GDM1 (cell line): ENCODE results near the gene TCF12.

ENCODE experiments used
- DNase-seq: peaks from one replicate; lab custom pipeline; 2025; lab: John Stamatoyannopoulos, UW

TCF12 gene

DNA sequence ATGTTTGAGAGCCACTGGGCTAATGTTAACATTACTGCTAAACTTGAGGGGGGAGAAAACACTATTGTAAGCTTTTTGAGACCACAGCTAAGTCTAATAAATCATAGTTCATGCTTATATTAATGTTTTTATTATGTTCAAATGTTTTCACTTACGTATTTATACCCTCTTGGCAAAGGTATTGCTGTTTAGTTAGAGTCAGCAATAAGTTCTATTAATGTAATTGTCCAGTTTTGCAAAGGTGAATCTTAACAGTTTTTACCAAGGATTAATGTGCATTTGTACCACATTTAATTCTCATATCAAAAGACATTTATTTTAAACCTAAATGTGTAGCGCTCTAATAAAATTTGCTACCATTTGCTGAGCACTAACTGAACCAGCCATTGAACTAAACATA is 251.2 kb downstream of the TCF12 start:
- DNase-seq: no peak

DNA sequence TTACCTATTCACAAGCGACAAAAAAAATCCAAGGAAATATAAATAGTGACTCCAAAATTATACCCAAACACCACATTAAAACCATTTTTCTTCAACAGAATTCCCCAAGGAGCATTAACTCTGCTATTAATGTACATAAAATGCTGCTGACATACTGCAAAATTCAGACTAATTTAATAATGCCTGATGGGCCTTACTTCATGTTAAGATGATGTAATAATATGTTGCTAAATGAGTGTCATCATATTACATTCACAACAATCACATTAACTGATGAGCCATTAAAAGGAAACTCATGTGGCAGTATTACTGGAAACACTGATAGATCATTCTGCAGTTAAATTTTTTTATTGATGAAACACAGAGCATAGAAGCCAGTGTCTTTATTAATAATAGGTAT is 253.0 kb downstream of the TCF12 start:
- DNase-seq: no peak

- DNase-seq: no peak
These were observed 254.5 kb downstream of the TCF12 start for GRCh38 chr15:57172925-57173324.

DNA sequence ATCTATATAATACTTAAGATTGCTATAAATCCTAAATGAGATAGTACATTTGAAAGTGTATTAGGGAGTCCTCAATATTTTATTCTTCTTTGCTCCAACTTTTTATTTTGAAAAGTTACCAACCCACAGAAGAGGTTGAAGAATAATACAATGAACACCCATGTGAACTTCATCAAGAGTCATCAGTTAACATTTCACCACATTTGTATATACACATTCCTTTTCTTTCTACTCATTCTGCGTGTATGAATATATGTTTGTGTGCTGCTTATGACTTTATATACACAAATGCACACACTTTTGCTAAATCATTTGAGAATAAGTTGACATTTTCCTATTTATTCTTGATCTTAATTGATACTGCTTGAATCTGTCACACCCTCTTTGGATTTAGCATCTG is 264.6 kb downstream of the TCF12 start:
- no peak for DNase-seq

GRCh38 chr15:57183614-57184344 is 265.3 kb downstream of the TCF12 start:
- no peak for DNase-seq

GRCh38 chr15:57184502-57184901 is 266.1 kb downstream of the TCF12 start:
- no peak for DNase-seq

- no peak for DNase-seq
These were observed 267.1 kb downstream of the TCF12 start for GRCh38 chr15:57185507-57186074.

- DNase-seq: no peak
These were observed 271.0 kb downstream of the TCF12 start for GRCh38 chr15:57189466-57189865.

DNA sequence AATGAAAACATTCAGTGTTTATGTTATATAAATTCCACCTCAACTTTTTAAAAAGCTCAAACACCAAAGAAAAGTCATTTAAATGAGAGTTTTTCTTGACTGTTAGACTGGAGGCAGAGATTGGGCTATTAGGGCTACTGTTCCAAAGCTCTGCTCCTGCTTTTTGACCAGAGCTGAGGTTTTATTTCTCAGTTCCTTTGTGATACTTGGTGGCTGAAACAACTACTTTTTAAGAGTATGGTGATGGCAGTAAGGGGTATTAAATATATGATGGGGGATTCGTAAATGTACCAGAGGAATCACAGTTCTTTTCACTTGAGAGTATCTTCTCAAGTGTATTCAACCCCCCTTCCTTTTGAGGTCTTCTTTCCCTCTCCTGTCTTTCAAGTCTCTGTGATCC is 271.8 kb downstream of the TCF12 start:
- no peak for DNase-seq

GRCh38 chr15:57193161-57193560 is 274.7 kb downstream of the TCF12 start:
- DNase-seq: no peak

- no peak for DNase-seq
These were observed 276.9 kb downstream of the TCF12 start for GRCh38 chr15:57195326-57195725.

GRCh38 chr15:57196865-57197264 is 278.4 kb downstream of the TCF12 start:
- DNase-seq: no peak

- no peak for DNase-seq
These were observed 279.7 kb downstream of the TCF12 start for GRCh38 chr15:57198131-57198530.

DNA sequence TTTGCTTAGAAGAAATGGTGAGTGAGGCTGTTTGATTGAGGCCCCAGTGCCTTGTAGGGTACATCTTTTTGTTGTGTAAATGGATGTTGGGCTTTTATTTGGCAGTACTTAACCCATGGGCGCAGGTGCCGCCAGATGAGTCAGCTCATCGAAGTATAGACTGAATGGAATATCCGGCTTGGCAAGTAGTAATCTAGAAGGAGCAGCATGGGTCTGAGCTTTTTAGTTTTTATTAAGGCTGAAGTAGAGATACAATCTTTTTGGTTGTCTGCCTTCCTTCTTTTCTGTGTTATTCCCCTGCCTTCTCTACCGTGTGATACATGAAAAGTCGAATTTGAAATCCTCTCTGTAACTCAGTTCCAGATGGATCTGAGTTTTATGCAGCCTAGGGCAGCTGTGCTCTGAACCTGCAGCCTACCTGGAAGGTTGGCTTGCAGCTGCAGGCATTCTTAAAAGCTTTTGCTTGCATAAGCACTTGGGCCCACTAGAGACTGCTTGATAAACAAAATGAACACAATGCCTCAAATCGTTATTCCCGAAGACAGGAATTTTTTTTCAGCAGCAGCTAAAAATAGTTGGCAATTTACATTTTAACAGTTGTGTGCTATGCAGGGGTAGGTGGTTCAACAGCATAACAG is 280.3 kb downstream of the TCF12 start:
- no peak for DNase-seq

DNA sequence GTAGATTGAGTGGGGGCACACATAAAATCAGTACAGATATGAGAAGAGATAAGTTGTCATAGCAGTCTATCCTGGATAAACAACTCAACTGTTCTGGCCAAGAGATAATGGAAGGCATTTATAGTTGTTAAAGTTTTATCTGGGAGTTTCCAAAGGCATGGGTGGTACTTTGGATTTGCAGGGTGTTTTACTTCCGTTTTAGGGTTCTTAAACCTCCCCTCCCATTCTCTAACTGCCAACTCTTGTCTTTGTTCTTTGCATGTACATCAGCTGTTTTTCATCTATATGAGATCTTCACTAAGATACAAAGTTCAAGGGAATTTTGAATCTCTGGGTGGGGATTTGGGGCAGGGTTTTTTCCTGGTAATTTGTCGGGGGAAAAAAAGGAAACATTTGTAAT is 283.1 kb downstream of the TCF12 start:
- no peak for DNase-seq

DNA sequence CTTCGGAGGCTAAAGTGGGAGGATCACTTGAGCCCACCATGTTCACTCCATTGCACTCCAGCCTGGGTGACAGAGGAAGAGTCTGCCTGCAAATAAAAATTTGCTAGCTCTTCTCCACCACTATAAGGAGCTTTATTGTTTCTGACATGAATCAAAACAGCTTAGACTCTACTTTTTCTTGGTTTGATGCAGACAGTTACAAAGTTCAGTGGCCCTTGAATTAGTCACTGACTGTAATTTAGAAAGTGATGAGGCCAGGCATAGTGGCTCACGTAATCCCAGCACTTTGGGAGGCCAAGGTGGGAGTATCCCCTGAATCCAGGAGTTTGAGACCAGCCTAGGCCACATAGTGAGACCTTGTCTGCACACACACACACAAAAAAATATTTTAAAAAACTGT is 285.5 kb downstream of the TCF12 start:
- DNase-seq: no peak

DNA sequence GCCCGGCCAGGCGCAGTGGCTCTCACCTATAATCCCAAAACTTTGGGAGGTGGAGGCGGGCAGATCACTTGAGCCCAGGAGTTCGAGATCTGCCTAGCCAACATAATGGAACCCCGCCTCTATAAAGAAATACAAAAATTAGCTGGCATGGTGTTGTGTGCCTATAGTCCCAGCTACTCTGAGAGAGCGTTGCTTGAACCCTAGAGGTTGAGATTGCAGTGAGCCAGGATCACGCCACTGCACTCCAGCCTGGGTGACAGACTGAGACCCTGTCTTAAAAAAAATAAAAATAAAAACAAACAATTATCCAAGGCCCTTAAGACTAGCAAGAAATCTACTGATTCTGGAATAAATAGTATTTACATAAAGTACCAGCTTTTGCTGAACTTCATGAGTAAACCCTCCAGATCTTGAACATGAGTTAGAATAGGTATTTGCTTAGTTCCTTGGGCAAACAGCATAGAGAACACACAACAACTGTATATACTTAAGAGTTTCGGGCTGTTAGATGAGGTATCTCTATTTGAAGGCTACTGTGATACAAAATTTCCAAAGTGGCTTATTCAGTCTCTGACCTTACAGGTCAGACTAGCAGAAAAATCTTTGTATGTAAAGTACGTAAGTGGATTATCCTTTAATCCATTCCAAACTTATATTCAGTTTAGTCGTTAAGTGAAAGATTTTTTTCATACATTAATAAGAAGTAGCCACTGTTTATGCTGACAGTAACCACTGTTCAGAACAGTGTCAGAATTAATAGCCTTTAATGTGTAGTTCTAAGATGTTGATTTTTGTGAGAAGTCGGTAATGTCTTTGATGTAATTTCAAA is 286.8 kb downstream of the TCF12 start:
- no peak for DNase-seq

- DNase-seq: no peak
These were observed 287.6 kb downstream of the TCF12 start for GRCh38 chr15:57205996-57206395.

- peak; percentile 3 for DNase-seq
These were observed 295.4 kb downstream of the TCF12 start for GRCh38 chr15:57213862-57214261.

DNA sequence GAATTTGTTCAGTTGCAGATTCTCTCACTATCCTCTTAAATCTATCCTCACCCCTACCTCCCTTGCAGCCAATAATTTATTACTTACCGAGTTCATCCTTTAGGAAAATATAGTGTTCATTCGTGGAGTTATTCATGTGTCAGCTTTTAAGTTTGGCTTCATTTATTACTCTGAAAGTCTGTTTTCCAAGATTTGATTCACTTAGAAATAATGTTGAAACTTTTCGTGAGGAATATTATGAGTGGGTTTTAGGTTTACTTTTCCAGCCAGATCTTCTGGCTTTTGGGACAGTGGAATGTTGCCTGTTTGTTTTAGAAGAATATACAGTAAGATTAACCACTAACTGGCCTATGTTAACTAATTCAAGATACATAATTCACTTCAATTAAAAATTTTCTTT is 296.9 kb downstream of the TCF12 start:
- DNase-seq: no peak

- DNase-seq: no peak
These were observed 297.4 kb downstream of the TCF12 start for GRCh38 chr15:57215881-57216280.

DNA sequence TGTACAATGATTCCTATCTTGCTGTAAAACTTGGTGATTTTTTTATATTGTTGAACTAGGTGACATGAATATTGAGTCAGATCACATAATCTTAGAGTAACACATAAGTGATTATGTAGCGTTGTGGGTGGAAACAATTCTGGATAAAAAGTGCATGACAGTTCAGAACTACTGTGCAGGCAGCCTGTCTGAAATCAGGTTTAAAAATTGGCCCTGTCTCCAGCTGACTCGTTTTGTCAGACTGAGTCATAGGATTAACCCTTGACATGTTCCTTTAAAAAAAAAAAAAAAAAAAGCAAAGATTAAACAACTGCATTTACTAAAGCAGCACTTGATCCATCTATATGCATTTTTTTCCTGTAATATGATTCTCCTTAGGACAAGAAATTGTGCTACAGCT is 297.8 kb downstream of the TCF12 start:
- no peak for DNase-seq
